ENCODE results near the gene ZNF318.
"Not testable (repeated sequence)": the region's sequence is repeated elsewhere in the genome, so short reads cannot be mapped to it uniquely, and the experiment has no call there.

The ZNF318 gene

GRCh38 chr6:43369174-43370002, at the start of gene ZNF318:
Gene ZNF318 (minus strand): TSS chr6:43369647. CDS start chr6:43369365, 282 bp downstream.
- FAIRE-seq (no peak), DNase-seq (ENCODE audit: low spot score) (peak; percentile 81)

GRCh38 chr6:43416935-43417334, 47.5 kb upstream of the ZNF318 start:
- no peak for DNase-seq (ENCODE audit: low spot score)
- FAIRE-seq = no peak

- not testable (repeated sequence) for DNase-seq (ENCODE audit: low spot score); FAIRE-seq
Observed at GRCh38 chr6:43415275-43415674, 45.8 kb upstream of the ZNF318 start.

GRCh38 chr6:43413002-43413401, 43.6 kb upstream of the ZNF318 start:
- FAIRE-seq = no peak
- DNase-seq (ENCODE audit: low spot score) = no peak

- no peak for DNase-seq (ENCODE audit: low spot score)
Observed at GRCh38 chr6:43412541-43412940, 43.1 kb upstream of the ZNF318 start.

GRCh38 chr6:43410776-43411175, 41.3 kb upstream of the ZNF318 start:
- not testable (repeated sequence) for DNase-seq (ENCODE audit: low spot score); FAIRE-seq

More at GRCh38 chr6:43412541-43412940, 43.1 kb upstream of the ZNF318 start:
- FAIRE-seq = no peak

GRCh38 chr6:43408259-43408658, 38.8 kb upstream of the ZNF318 start:
- DNase-seq (ENCODE audit: low spot score) = no peak
- FAIRE-seq = no peak

GRCh38 chr6:43407296-43407695, 37.8 kb upstream of the ZNF318 start:
- no peak for FAIRE-seq

GRCh38 chr6:43405354-43405753, 35.9 kb upstream of the ZNF318 start:
- no peak for FAIRE-seq
- DNase-seq (ENCODE audit: low spot score) = no peak

More at GRCh38 chr6:43407296-43407695, 37.8 kb upstream of the ZNF318 start:
- no peak for DNase-seq (ENCODE audit: low spot score)

GRCh38 chr6:43402820-43403219, 33.4 kb upstream of the ZNF318 start:
- DNase-seq (ENCODE audit: low spot score) = no peak
- no peak for FAIRE-seq

- FAIRE-seq = no peak
Observed at GRCh38 chr6:43401730-43402129, 32.3 kb upstream of the ZNF318 start.

GRCh38 chr6:43399932-43400487, 30.6 kb upstream of the ZNF318 start:
- FAIRE-seq (no peak), DNase-seq (ENCODE audit: low spot score) (no peak)

More at GRCh38 chr6:43401730-43402129, 32.3 kb upstream of the ZNF318 start:
- DNase-seq (ENCODE audit: low spot score) = no peak

- FAIRE-seq = no peak
- no peak for DNase-seq (ENCODE audit: low spot score)
Observed at GRCh38 chr6:43396408-43397149, 27.1 kb upstream of the ZNF318 start.

- no peak for FAIRE-seq
Observed at GRCh38 chr6:43395776-43396175, 26.3 kb upstream of the ZNF318 start.

GRCh38 chr6:43394982-43395381, 25.5 kb upstream of the ZNF318 start:
- DNase-seq (ENCODE audit: low spot score) (no peak), FAIRE-seq (no peak)

More at GRCh38 chr6:43395776-43396175, 26.3 kb upstream of the ZNF318 start:
- DNase-seq (ENCODE audit: low spot score) = no peak

- DNase-seq (ENCODE audit: low spot score) = no peak
- no peak for FAIRE-seq
Observed at GRCh38 chr6:43393602-43394001, 24.2 kb upstream of the ZNF318 start.

GRCh38 chr6:43393133-43393532, 23.7 kb upstream of the ZNF318 start:
- not testable (repeated sequence) for FAIRE-seq

GRCh38 chr6:43391440-43392031, 22.1 kb upstream of the ZNF318 start:
- FAIRE-seq (no peak), DNase-seq (ENCODE audit: low spot score) (no peak)

More at GRCh38 chr6:43393133-43393532, 23.7 kb upstream of the ZNF318 start:
- not testable (repeated sequence) for DNase-seq (ENCODE audit: low spot score)

GRCh38 chr6:43390753-43391439, 21.4 kb upstream of the ZNF318 start:
- not testable (repeated sequence) for DNase-seq (ENCODE audit: low spot score); FAIRE-seq

GRCh38 chr6:43389730-43390295, 20.4 kb upstream of the ZNF318 start:
- FAIRE-seq = no peak
- DNase-seq (ENCODE audit: low spot score) = no peak
